Ovary (tissue), 9 donors: ENCODE data around the gene DPH6. TPM values are rescaled to one million over a fixed set of nuclear protein-coding genes. Genes with fewer than 3 reads are reported as not detected.

ENCODE experiments used
- DNase-seq, 5 donors: peaks; one replicate each; pipeline ENCODE4 v3.0.0-alpha.2; 2019 to 2020
- H3K27ac ChIP-seq, 2 donors: fragments of 200-600 bp; one replicate each; pipeline versions ENCODE4 v1.5.1 to v1.8.0; 2019 to 2022
- H3K27me3 ChIP-seq: fragments of 200-600 bp; one replicate; pipeline ENCODE4 v1.8.0; 2022
- H3K36me3 ChIP-seq: fragments of 200-600 bp; sonication (generic); one replicate; pipeline ENCODE4 v1.5.1; 2019
- H3K4me1 ChIP-seq: one replicate; pipeline ENCODE4 v1.8.1; 2013; ENCODE audit warnings: mild to moderate bottlenecking, moderate library complexity; ENCODE audit not compliant: insufficient read depth
- H3K4me3 ChIP-seq: fragments of 200-600 bp; sonication (generic); one replicate; pipeline ENCODE4 v1.5.1; 2017
- H3K9me3 ChIP-seq, 2 donors: fragments of 200-600 bp in 1 of 2; sonication (generic) in 1 of 2; one replicate each; pipeline versions ENCODE4 v1.5.1 to v1.8.1; 2013 to 2019; ENCODE audit warnings: mild to moderate bottlenecking in 1 of 2, moderate library complexity in 1 of 2
- CTCF ChIP-seq, 3 donors: fragments of 450-650 bp in 2 of 3; fragments of 200-600 bp in 1 of 3; IDR thresholded peaks; one replicate each; pipeline versions ENCODE4 v1.5.1 to v1.8.0; 2016 to 2022; ENCODE audit warnings: antibody characterized with exemption in 3 of 3, mild to moderate bottlenecking in 1 of 3
- EP300 ChIP-seq: sonication (generic); formaldehyde crosslinking; IDR thresholded peaks from one replicate; pipeline ENCODE4 v1.6.1; 2017; ENCODE audit warnings: antibody characterized with exemption
- POLR2A ChIP-seq: fragments of 450-650 bp; IDR thresholded peaks from one replicate; pipeline ENCODE4 v1.6.1; 2017; ENCODE audit warnings: antibody characterized with exemption, mild to moderate bottlenecking, moderate library complexity
- WGBS, 3 donors: extraction: QIAGEN DNeasy Blood & Tissue Kit in 1 of 3; methylation state at CpG; one replicate each; pipeline versions ENCODE4 v1.1.5 to v1.1.7; 2013 to 2017; 5-methylcytosine and 5-hydroxymethylcytosine counted together
- intact Hi-C, 4 donors: fragments of 100-400 bp; cut with DNase I; formaldehyde crosslinking; loops; one replicate each; pipeline versions ENCODE4 v1.11.0 to v1.15.1; 2022 to 2023
- polyA plus RNA-seq, 2 donors: library from polyadenylated mRNA; stranded (reverse); fragments of 200-250 nt in 1 of 2; fragments of 350-450 nt in 1 of 2; fragmentation: Illumina TruSeq in 1 of 2; extraction: RNeasy Lipid Tissue Mini Kit (QIAGEN cat#74804) in 1 of 2; gene quantifications; one replicate each; pipeline ENCODE4 v1.2.3, GENCODE V29; 2013 to 2014
- total RNA-seq, 7 donors: library from RNA; depleted of rRNA in 2 of 7; stranded (reverse); fragments of >200 nt in 2 of 7; fragmentation: NEBNext Ultra II Directional in 3 of 7; extraction: Animal tissue kit (Norgen Biotek cat#: 25700) in 3 of 7; gene quantifications; one replicate each; pipeline versions ENCODE4 v1.1.0 to v1.2.4, GENCODE V29; 2016 to 2023
- donor health status: DM: no; HTN: no; CAD: no; lungs with moderate emphysema.
- donor health status: DM: no; HTN: no; CAD: no.
- donor health status: Bipolar disorder and iron deficiency.
- donor health status: DM: yes; HTN: yes; CAD: no.
- donor health status: DM: no; HTN: no; CAD: no.
- donor health status: DM: yes; HTN: yes; CAD: no.

Gene DPH6
- total and polyA plus RNA-seq, 9 donors: 9.7 to 32.1 (median 24.2) TPM

GRCh38 chr15:35450492-35450891 lies 95.5 kb downstream of the DPH6 start:
- Histone ChIP-seq H3K27ac (no peak overlapping the region), H3K4me3 (no peak overlapping the region), H3K4me1 (no peaks in the 10 kb centered on the region), H3K36me3 (no peaks in the 10 kb centered on the region), H3K27me3 (no peaks in the 10 kb centered on the region), H3K9me3 (no peaks in the 10 kb centered on the region)
- TF ChIP-seq EP300 (no peak), CTCF (IDR thresholded peaks at IDR 0.05) (no peak), POLR2A (no peak)
- WGBS, 3 donors: 93 to 95% (median 95%) methylated on average over 1 of the region's 1 CpG
- DNase-seq: no peak
- intact Hi-C loops: no loop called here

DNA sequence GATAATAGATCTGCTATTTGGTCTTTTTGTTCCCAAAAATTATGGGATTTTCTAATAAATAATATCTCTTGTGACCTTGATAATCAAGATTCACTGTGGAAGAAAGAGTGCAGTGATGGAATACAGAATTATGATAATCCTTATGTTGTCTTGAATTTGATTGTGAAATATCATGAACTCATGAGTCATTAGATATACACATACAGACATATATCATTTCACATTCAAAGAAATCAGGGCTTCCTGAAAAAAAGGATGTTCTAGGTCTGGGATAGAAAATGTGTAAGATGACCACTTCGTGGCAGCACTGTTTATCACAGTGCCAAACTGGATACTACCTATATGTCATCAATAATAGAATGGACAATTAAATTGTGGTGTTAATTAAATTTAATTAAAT lies 97.7 kb downstream of the DPH6 start:
- WGBS, 3 donors: 87 to 97% (median 92%) methylated on average over 1 of the region's 1 CpG
- intact Hi-C loops: no loop called here
- H3K27me3 ChIP-seq: no peaks in the 10 kb centered on the region

GRCh38 chr15:35445891-35446290 lies 100.1 kb downstream of the DPH6 start:
- intact Hi-C loops: no loop called here
- no peak overlapping the region for H3K4me3 ChIP-seq
- H3K4me1 ChIP-seq: no peaks in the 10 kb centered on the region
- H3K9me3 ChIP-seq: no peaks in the 10 kb centered on the region
- no peak for DNase-seq
- no peak overlapping the region for H3K27ac ChIP-seq
- no peaks in the 10 kb centered on the region for H3K36me3 ChIP-seq
- TF ChIP-seq EP300 (no peak), POLR2A (no peak), CTCF (IDR thresholded peaks at IDR 0.05) (no peak)
- 69 to 80% (median 70%) methylated on average over 4 of the region's 4 CpGs for WGBS, 3 donors
- H3K27me3 ChIP-seq: no peaks in the 10 kb centered on the region

More for the DNA sequence above, 97.7 kb downstream of the DPH6 start:
- H3K27ac ChIP-seq: no peak overlapping the region
- no peaks in the 10 kb centered on the region for H3K9me3 ChIP-seq
- H3K36me3 ChIP-seq: no peaks in the 10 kb centered on the region
- no peak overlapping the region for H3K4me3 ChIP-seq
- no peak for DNase-seq
- no peaks in the 10 kb centered on the region for H3K4me1 ChIP-seq
- TF ChIP-seq CTCF (IDR thresholded peaks at IDR 0.05): no peak
- no peak for TF ChIP-seq POLR2A
- TF ChIP-seq EP300: no peak

- H3K27ac ChIP-seq: no peak overlapping the region
- intact Hi-C loops: no loop called here
- no peak overlapping the region for H3K4me3 ChIP-seq
- 41 to 62% (median 43%) methylated on average over 1 of the region's 1 CpG for WGBS, 3 donors
- no peaks in the 10 kb centered on the region for H3K9me3 ChIP-seq
- no peaks in the 10 kb centered on the region for H3K36me3 ChIP-seq
- TF ChIP-seq POLR2A (no peak), CTCF (IDR thresholded peaks at IDR 0.05) (peak in 2 of 3 donors; percentile 17 to 19)
- DNase-seq: no peak
- no peaks in the 10 kb centered on the region for H3K27me3 ChIP-seq
- peaks cover 6% of the 10 kb centered on the region for H3K4me1 ChIP-seq
Measured at GRCh38 chr15:35444557-35445204, 101.3 kb downstream of the DPH6 start.
